ENCODE measurements around the gene DUSP6. TPM values are rescaled to one million over a fixed set of nuclear protein-coding genes. Genes with fewer than 3 reads are reported as not detected.
A peak's percentile ranks its signal among the peaks of the same experiment; 100 is the strongest.

DUSP6 gene, protein sequence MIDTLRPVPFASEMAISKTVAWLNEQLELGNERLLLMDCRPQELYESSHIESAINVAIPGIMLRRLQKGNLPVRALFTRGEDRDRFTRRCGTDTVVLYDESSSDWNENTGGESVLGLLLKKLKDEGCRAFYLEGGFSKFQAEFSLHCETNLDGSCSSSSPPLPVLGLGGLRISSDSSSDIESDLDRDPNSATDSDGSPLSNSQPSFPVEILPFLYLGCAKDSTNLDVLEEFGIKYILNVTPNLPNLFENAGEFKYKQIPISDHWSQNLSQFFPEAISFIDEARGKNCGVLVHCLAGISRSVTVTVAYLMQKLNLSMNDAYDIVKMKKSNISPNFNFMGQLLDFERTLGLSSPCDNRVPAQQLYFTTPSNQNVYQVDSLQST
- total RNA-seq (2014; rRNA removed; shearing (Covaris generic); ENCODE audit: low replicate concordance): 67.2 and 109 TPM in 2 replicates

DNA sequence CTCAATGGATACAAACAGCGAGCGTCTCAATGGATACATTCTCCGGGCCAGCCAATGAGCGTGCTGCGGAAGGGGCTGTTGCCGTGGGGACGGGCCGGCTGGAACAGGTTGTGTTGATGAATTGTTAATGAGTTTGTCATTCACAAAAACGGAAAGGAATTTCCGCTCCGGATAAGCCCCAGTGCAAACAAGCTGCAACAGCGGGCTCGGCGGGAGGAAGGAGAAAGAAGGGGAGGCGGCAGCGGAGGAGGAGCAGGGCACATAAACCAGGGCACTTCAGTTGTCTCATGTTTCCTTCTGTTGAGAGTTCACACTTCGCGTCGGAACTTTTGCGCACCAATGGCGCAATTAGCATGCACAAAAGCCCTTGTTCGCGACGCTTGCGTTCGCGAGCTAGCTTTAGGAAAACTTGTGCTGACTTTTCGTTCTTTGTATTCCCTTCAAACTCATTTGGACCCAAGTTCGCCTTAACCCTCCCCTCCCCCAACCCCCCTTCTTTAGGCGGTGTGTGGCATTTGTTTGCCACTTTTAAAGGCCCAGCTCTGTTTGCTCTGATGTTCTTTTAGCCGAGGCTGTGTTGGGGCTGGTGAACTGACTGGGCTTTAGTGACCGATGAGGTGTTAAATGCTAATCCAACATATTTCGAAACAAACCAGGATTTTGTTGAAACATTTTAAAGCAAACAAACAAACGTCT, at the start of gene DUSP6:
DUSP6 (minus strand) TSS at position 10 of the 696 bp plus-strand sequence. CDS start 462 bp downstream, outside the sequence.
- Histone ChIP-seq H3K36me3 (ENCODE audit: insufficient read depth, low read length) (peaks cover 9% of the 10 kb centered on the region; the same call in 1 of the 2 replicates), H3K9me2 (replicated peaks; ENCODE audit: insufficient read depth, low read length) (no peaks in the 10 kb centered on the region), H3K4me3 (ENCODE audit: low read length) (peak within 1 kb of the TSS; percentile 89), H3K9ac (ENCODE audit: low read length) (peak within 1 kb of the TSS; percentile 88), H3K9me3 (ENCODE audit: low read length) (no peaks in the 10 kb centered on the region), H2AFZ (ENCODE audit: low read length) (peak within 1 kb of the TSS; percentile 92; the same call in 1 of the 2 replicates), H3K4me2 (ENCODE audit: low read depth, low read length, poor library complexity, severe bottlenecking) (peak within 1 kb of the TSS; percentile 84), H3K79me2 (ENCODE audit: low read length) (peaks cover 38% of the 10 kb centered on the region), H3K27ac (ENCODE audit: low read length) (peak within 1 kb of the TSS; percentile 94), H3K4me1 (ENCODE audit: low read length) (peaks cover 54% of the 10 kb centered on the region), H3K27me3 (ENCODE audit: low read length) (no peaks in the 10 kb centered on the region), H4K20me1 (ENCODE audit: insufficient read depth, low read depth, low read length) (0 out of 2 replicates have a peak, but pooled peaks cover 3% of the 10 kb centered on the region)
- peak; percentile 98 for DNase-seq

DNA sequence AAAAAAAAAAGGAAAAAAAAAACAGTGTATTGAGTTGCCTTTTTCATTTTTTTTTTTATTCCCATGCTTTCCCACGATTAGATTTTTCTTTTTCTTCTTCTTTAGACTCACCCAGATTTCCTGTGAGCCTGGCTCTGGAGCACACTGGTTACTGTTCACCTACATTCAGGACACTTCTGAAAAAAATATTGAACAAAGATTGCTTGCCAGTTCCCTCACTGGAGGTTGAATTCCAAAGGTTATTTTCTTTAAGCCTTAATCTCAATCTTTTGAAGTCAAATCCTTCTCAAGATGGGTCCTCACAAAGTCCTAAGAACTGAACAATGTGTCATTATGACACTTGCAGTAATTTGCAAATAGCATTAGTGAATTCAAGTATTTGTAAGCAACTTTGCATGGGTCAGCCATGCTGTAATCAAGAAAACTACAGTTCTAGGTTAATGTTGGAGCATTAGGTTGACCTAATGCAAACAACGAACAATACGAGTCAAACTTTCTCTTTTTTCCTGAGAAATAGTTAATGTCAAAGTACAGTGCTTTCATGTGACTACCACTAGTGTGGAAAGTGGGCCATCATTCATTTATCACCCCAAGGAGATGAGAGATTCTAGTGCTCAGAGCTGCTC, 49.2 kb upstream of the DUSP6 start:
- Histone ChIP-seq H4K20me1 (ENCODE audit: insufficient read depth, low read depth, low read length) (no peaks in the 10 kb centered on the region), H3K27me3 (ENCODE audit: low read length) (no peaks in the 10 kb centered on the region), H3K27ac (ENCODE audit: low read length) (no peak overlapping the region), H3K9me3 (ENCODE audit: low read length) (no peaks in the 10 kb centered on the region), H3K9me2 (replicated peaks; ENCODE audit: insufficient read depth, low read length) (no peaks in the 10 kb centered on the region), H3K36me3 (ENCODE audit: insufficient read depth, low read length) (no peaks in the 10 kb centered on the region), H3K4me1 (ENCODE audit: low read length) (no peaks in the 10 kb centered on the region), H3K9ac (ENCODE audit: low read length) (no peak overlapping the region), H3K4me3 (ENCODE audit: low read length) (no peak overlapping the region), H3K4me2 (ENCODE audit: low read depth, low read length, poor library complexity, severe bottlenecking) (no peak overlapping the region), H2AFZ (ENCODE audit: low read length) (no peak overlapping the region), H3K79me2 (ENCODE audit: low read length) (no peaks in the 10 kb centered on the region)
- DNase-seq: no peak

DNA sequence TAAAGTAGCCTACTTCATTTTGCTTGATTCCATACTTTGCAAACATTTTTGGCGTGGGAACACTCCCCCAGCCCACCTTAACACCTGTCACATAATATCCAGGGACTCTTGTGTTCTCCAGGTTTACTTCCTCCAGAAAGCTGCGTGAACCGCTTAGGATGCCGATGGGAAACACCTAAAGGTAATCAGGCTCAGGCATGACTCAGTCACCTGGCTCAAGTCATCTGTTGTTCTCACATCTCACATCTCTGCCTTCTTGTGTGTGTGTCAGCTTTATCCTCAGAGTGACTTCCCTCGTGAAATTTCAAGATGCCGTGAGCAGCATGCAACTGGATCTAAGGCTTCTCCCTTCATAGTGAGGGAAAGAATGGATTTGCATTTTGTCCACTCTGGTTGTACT, 48.1 kb upstream of the DUSP6 start:
- Histone ChIP-seq H3K36me3 (ENCODE audit: insufficient read depth, low read length) (no peaks in the 10 kb centered on the region), H3K27ac (ENCODE audit: low read length) (no peak overlapping the region), H3K27me3 (ENCODE audit: low read length) (no peaks in the 10 kb centered on the region), H4K20me1 (ENCODE audit: insufficient read depth, low read depth, low read length) (no peaks in the 10 kb centered on the region), H3K4me2 (ENCODE audit: low read depth, low read length, poor library complexity, severe bottlenecking) (no peak overlapping the region), H3K9ac (ENCODE audit: low read length) (no peak overlapping the region), H3K4me1 (ENCODE audit: low read length) (no peaks in the 10 kb centered on the region), H3K79me2 (ENCODE audit: low read length) (no peaks in the 10 kb centered on the region), H3K9me3 (ENCODE audit: low read length) (no peaks in the 10 kb centered on the region), H2AFZ (ENCODE audit: low read length) (no peak overlapping the region), H3K4me3 (ENCODE audit: low read length) (no peak overlapping the region), H3K9me2 (replicated peaks; ENCODE audit: insufficient read depth, low read length) (no peaks in the 10 kb centered on the region)
- DNase-seq: no peak

DNA sequence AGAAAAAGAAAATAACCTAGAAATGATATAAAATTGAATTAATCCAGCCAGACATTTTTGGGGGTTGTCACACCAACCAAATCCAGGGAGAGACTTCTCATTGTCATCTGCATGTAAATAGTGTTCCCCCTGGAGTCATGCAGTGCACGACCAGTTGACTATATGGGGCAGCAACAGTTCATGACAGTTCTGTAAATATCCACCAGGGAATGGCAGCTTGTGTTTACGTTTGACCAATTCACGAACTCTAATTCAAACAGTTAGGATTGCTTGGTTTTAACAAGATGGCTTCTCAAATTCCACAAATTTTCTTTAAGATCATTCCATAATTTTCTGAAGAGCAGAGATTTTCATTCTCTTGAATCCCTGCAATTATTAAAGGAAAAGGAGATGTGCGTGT, 43.4 kb upstream of the DUSP6 start:
- no peaks in the 10 kb centered on the region for H3K9me2 ChIP-seq (replicated peaks; ENCODE audit: insufficient read depth, low read length)
- no peaks in the 10 kb centered on the region for H3K36me3 ChIP-seq (ENCODE audit: insufficient read depth, low read length)

DNA sequence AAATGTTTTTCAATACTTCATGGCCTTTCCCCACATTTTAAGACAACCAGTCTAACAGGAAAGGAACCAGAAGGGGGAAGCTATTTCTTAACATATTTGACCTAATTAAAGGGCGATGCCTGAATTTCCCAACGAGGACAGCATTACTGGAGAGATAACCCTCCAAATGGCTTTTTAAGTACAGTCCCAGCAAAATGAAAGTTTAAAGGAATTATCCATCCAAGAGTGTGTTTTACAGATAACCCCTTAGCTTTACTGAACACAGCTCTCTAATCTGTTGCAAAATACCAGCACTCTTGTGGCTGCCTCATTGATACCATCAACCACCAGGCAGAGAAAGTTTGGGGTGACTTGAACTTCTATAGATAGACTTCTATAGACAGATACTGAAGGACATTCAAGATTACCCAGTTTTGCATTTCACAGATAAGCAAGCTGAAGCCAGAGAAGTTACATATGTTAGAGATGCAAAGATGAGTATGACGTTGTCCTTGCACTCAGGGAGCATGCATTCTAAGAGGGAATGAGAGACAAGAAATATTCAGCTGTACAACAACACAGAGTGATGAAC, 41.3 kb upstream of the DUSP6 start:
- Histone ChIP-seq H3K27ac (ENCODE audit: low read length) (no peak overlapping the region), H2AFZ (ENCODE audit: low read length) (no peak overlapping the region), H3K9ac (ENCODE audit: low read length) (no peak overlapping the region), H3K36me3 (ENCODE audit: insufficient read depth, low read length) (no peaks in the 10 kb centered on the region), H3K9me2 (replicated peaks; ENCODE audit: insufficient read depth, low read length) (no peaks in the 10 kb centered on the region), H3K4me3 (ENCODE audit: low read length) (no peak overlapping the region), H3K9me3 (ENCODE audit: low read length) (no peaks in the 10 kb centered on the region), H3K79me2 (ENCODE audit: low read length) (no peaks in the 10 kb centered on the region), H3K27me3 (ENCODE audit: low read length) (no peaks in the 10 kb centered on the region), H3K4me1 (ENCODE audit: low read length) (no peaks in the 10 kb centered on the region), H3K4me2 (ENCODE audit: low read depth, low read length, poor library complexity, severe bottlenecking) (no peak overlapping the region), H4K20me1 (ENCODE audit: insufficient read depth, low read depth, low read length) (no peaks in the 10 kb centered on the region)
- DNase-seq: no peak

More for the DNA sequence above, 43.4 kb upstream of the DUSP6 start:
- Histone ChIP-seq H3K9ac (ENCODE audit: low read length) (no peak overlapping the region), H3K4me3 (ENCODE audit: low read length) (no peak overlapping the region), H3K4me1 (ENCODE audit: low read length) (no peaks in the 10 kb centered on the region), H2AFZ (ENCODE audit: low read length) (no peak overlapping the region), H4K20me1 (ENCODE audit: insufficient read depth, low read depth, low read length) (no peaks in the 10 kb centered on the region), H3K27me3 (ENCODE audit: low read length) (no peaks in the 10 kb centered on the region), H3K27ac (ENCODE audit: low read length) (no peak overlapping the region), H3K79me2 (ENCODE audit: low read length) (no peaks in the 10 kb centered on the region), H3K9me3 (ENCODE audit: low read length) (no peaks in the 10 kb centered on the region), H3K4me2 (ENCODE audit: low read depth, low read length, poor library complexity, severe bottlenecking) (no peak overlapping the region)
- no peak for DNase-seq

DNA sequence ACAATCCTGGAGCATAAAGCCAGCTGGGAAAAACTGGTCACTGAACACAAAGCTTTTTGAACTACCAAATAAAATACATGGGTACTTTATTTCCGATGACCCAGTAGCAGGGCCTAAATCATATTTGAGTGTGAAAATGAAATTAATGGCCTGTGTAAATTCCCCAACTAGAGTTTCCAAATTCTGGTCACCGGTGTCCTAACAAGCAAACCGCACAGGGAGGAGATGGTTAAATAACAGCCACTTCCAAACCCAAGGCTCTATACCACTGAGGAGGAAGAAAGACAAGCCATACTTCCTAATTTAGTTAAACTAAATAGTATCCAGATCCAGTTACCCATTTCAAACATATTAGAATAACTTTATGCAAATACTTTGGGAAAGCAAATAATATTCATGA, 40.1 kb upstream of the DUSP6 start:
- H3K4me1 ChIP-seq (ENCODE audit: low read length): no peaks in the 10 kb centered on the region
- no peaks in the 10 kb centered on the region for H3K9me2 ChIP-seq (replicated peaks; ENCODE audit: insufficient read depth, low read length)
- no peaks in the 10 kb centered on the region for H3K9me3 ChIP-seq (ENCODE audit: low read length)
- H3K27ac ChIP-seq (ENCODE audit: low read length): no peak overlapping the region
- H3K79me2 ChIP-seq (ENCODE audit: low read length): no peaks in the 10 kb centered on the region
- H3K27me3 ChIP-seq (ENCODE audit: low read length): no peaks in the 10 kb centered on the region
- H2AFZ ChIP-seq (ENCODE audit: low read length): no peak overlapping the region
- DNase-seq: no peak
- no peaks in the 10 kb centered on the region for H4K20me1 ChIP-seq (ENCODE audit: insufficient read depth, low read depth, low read length)
- H3K36me3 ChIP-seq (ENCODE audit: insufficient read depth, low read length): no peaks in the 10 kb centered on the region
- no peak overlapping the region for H3K9ac ChIP-seq (ENCODE audit: low read length)
- no peak overlapping the region for H3K4me3 ChIP-seq (ENCODE audit: low read length)
- H3K4me2 ChIP-seq (ENCODE audit: low read depth, low read length, poor library complexity, severe bottlenecking): no peak overlapping the region

DNA sequence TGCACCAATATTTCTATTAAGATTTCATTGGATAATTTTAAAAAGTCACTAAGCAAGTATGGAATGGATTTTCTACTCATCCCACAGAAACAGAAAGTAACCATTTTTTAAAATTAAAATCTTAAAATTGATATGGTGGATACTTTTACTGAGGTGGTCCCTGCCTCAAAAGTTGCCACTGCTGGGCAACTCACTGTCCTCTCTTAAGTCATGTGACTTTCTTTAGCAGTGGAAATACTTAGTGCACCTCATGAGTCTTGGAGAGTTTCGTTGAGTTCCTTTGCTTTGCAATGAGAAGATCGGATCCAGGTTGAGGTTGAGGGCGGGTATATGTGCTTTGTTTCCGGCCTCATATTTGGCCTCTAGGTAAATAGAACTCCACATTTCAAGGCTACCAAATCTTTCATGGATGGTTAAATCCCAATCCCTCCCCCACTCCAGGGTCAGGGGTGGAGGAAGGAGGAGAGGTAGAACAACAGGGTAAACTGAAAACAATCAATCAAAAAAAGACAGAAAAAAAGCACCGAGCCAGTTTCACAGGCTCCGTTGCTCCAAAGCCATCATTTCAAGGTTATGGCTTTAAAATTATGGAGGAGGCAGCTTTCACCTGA, 39.5 kb upstream of the DUSP6 start:
- Histone ChIP-seq H3K27ac (ENCODE audit: low read length) (no peak overlapping the region), H3K9me2 (replicated peaks; ENCODE audit: insufficient read depth, low read length) (no peaks in the 10 kb centered on the region), H3K4me2 (ENCODE audit: low read depth, low read length, poor library complexity, severe bottlenecking) (no peak overlapping the region), H3K79me2 (ENCODE audit: low read length) (no peaks in the 10 kb centered on the region), H3K4me1 (ENCODE audit: low read length) (no peaks in the 10 kb centered on the region), H3K9ac (ENCODE audit: low read length) (no peak overlapping the region), H4K20me1 (ENCODE audit: insufficient read depth, low read depth, low read length) (no peaks in the 10 kb centered on the region), H2AFZ (ENCODE audit: low read length) (no peak overlapping the region), H3K36me3 (ENCODE audit: insufficient read depth, low read length) (no peaks in the 10 kb centered on the region), H3K27me3 (ENCODE audit: low read length) (no peaks in the 10 kb centered on the region), H3K9me3 (ENCODE audit: low read length) (no peaks in the 10 kb centered on the region), H3K4me3 (ENCODE audit: low read length) (no peak overlapping the region)
- no peak for DNase-seq
